WTC11 (cell line): ENCODE measurements around the gene CLEC4A. TPM values are rescaled to one million over a fixed set of nuclear protein-coding genes. Genes with fewer than 3 reads are reported as not detected.

Experiments
- ATAC-seq: fragments of 200-7000 bp; cut with Tn5 transposase; 2 replicates; pipeline ENCODE4 v1.10.0; 2021; ENCODE audit warnings: mild to moderate bottlenecking, moderate library complexity
- CTCF ChIA-PET: fragments of 300-600 bp; sonication (Branson Sonifier 250); formaldehyde crosslinking; loops from one replicate; lab custom pipeline; 2021; ENCODE audit warnings: antibody characterized with exemption; lab: Charles Lee
- POLR2A ChIA-PET: fragments of 350-600 bp; sonication (Branson Sonifier 250); formaldehyde crosslinking; loops from one replicate; lab custom pipeline; 2021; ENCODE audit warnings: antibody characterized with exemption; lab: Charles Lee
- DNase-seq: peaks from one replicate; pipeline ENCODE4 v3.0.0; 2021; ENCODE audit warnings: low spot score
- H3K27ac Mint-ChIP-seq: 2 replicates; pipeline ENCODE4 v1.8.0; 2021; ENCODE audit warnings: mixed read lengths
- H3K27me3 Mint-ChIP-seq: 2 replicates; pipeline ENCODE4 v1.8.0; 2021; ENCODE audit warnings: low read depth, mild to moderate bottlenecking, moderate library complexity, mixed read lengths
- H3K36me3 Mint-ChIP-seq: 2 replicates; pipeline ENCODE4 v1.8.0; 2021; ENCODE audit warnings: mixed read lengths
- H3K4me1 Mint-ChIP-seq: 2 replicates; pipeline ENCODE4 v1.8.0; 2022; ENCODE audit warnings: mixed read lengths
- H3K4me3 Mint-ChIP-seq: 2 replicates; pipeline ENCODE4 v1.8.0; 2021; ENCODE audit warnings: mild to moderate bottlenecking, moderate library complexity, mixed read lengths
- H3K9me3 Mint-ChIP-seq: 2 replicates; pipeline ENCODE4 v1.8.0; 2021; ENCODE audit warnings: mixed read lengths
- AFF4 ChIP-seq: sonication (generic); formaldehyde crosslinking; IDR thresholded peaks from 2 replicates; pipeline ENCODE4 v1.8.1; 2023; ENCODE audit warnings: mild to moderate bottlenecking, missing genetic modification reagents, borderline replicate concordance
- CBFB ChIP-seq: sonication (generic); formaldehyde crosslinking; IDR thresholded peaks from 2 replicates; pipeline ENCODE4 v1.8.1; 2022; ENCODE audit warnings: mild to moderate bottlenecking, low read depth, missing genetic modification reagents
- CREM ChIP-seq: sonication (generic); formaldehyde crosslinking; IDR thresholded peaks from 2 replicates; pipeline ENCODE4 v1.8.1; 2022; ENCODE audit warnings: mild to moderate bottlenecking, missing genetic modification reagents, moderate library complexity
- ELF4 ChIP-seq: sonication (generic); formaldehyde crosslinking; IDR thresholded peaks from 2 replicates; pipeline ENCODE4 v1.8.1; 2022; ENCODE audit warnings: low read depth, mild to moderate bottlenecking, moderate library complexity, missing genetic modification reagents
- FOXP1 ChIP-seq: sonication (generic); formaldehyde crosslinking; IDR thresholded peaks from 2 replicates; pipeline ENCODE4 v1.8.0; 2022; ENCODE audit warnings: missing genetic modification reagents, mild to moderate bottlenecking, moderate library complexity, borderline replicate concordance
- GRHL2 ChIP-seq: fragments of 250-450 bp; sonication (Bioruptor Pico); IDR thresholded peaks from 2 replicates; pipeline ENCODE4 v1.8.0; 2022; ENCODE audit warnings: mild to moderate bottlenecking, moderate library complexity; ENCODE audit not compliant: insufficient replicate concordance, severe bottlenecking
- JAZF1 ChIP-seq: fragments of 250-450 bp; sonication (Bioruptor Pico); IDR thresholded peaks from 2 replicates; pipeline ENCODE4 v1.9.0; 2021; ENCODE audit warnings: moderate library complexity, mild to moderate bottlenecking, inconsistent platforms
- NR1H2 ChIP-seq: sonication (generic); formaldehyde crosslinking; IDR thresholded peaks from 2 replicates; pipeline ENCODE4 v1.9.0; 2021; ENCODE audit warnings: mild to moderate bottlenecking, moderate library complexity, missing genetic modification reagents
- RORB ChIP-seq: fragments of 250-450 bp; sonication (Bioruptor Pico); IDR thresholded peaks from 2 replicates; pipeline ENCODE4 v1.9.0; 2021; ENCODE audit warnings: mild to moderate bottlenecking
- SOX15 ChIP-seq: fragments of 250-450 bp; sonication (Bioruptor Pico); IDR thresholded peaks from 2 replicates; pipeline ENCODE4 v1.9.0; 2021; ENCODE audit warnings: mild to moderate bottlenecking
- TEAD1 ChIP-seq: sonication (generic); formaldehyde crosslinking; IDR thresholded peaks from 2 replicates; pipeline ENCODE4 v1.8.0; 2022; ENCODE audit warnings: mild to moderate bottlenecking, missing genetic modification reagents
- ZNF263 ChIP-seq: sonication (generic); formaldehyde crosslinking; IDR thresholded peaks from 2 replicates; pipeline ENCODE4 v1.8.1; 2022; ENCODE audit warnings: low read depth, mild to moderate bottlenecking, moderate library complexity, missing genetic modification reagents
- ZNF396 ChIP-seq: fragments of 250-450 bp; sonication (Bioruptor Pico); IDR thresholded peaks from 2 replicates; pipeline ENCODE4 v1.8.0; 2021; ENCODE audit warnings: mild to moderate bottlenecking, moderate library complexity, borderline replicate concordance
- ZSCAN18 ChIP-seq: fragments of 250-450 bp; sonication (Bioruptor Pico); IDR thresholded peaks from 2 replicates; pipeline ENCODE4 v2.1.2; 2022; ENCODE audit warnings: mild to moderate bottlenecking, moderate library complexity
- total RNA-seq: library from RNA; stranded (reverse); gene quantifications from 3 replicates; pipeline ENCODE4 v1.2.3, GENCODE V29; 2021
- TF ChIP-seq, protein P1 (sequence below): sonication (generic); formaldehyde crosslinking; IDR thresholded peaks from 2 replicates; pipeline ENCODE4 v1.8.1; 2022; ENCODE audit warnings: mild to moderate bottlenecking, moderate library complexity, missing genetic modification reagents
- TF ChIP-seq, protein P2 (sequence below): sonication (generic); formaldehyde crosslinking; IDR thresholded peaks from 2 replicates; pipeline ENCODE4 v1.8.1; 2022; ENCODE audit warnings: mild to moderate bottlenecking, missing genetic modification reagents, moderate library complexity, borderline replicate concordance
- TF ChIP-seq, protein P3 (sequence below): sonication (generic); formaldehyde crosslinking; IDR thresholded peaks from 2 replicates; pipeline ENCODE4 v1.8.1; 2023; ENCODE audit warnings: mild to moderate bottlenecking, moderate library complexity, missing genetic modification reagents
- TF ChIP-seq, protein P4 (sequence below): sonication (generic); formaldehyde crosslinking; conservative IDR thresholded peaks from 2 replicates; pipeline ENCODE4 v1.8.1; 2022; ENCODE audit warnings: mild to moderate bottlenecking, missing genetic modification reagents
- TF ChIP-seq, protein P5 (sequence below): fragments of 250-450 bp; sonication (Bioruptor Pico); IDR thresholded peaks from 2 replicates; pipeline ENCODE4 v1.9.0; 2021; ENCODE audit warnings: mild to moderate bottlenecking

CLEC4A gene
- total RNA-seq, 1 experiment from 2014 or later = 0.44 TPM

DNA sequence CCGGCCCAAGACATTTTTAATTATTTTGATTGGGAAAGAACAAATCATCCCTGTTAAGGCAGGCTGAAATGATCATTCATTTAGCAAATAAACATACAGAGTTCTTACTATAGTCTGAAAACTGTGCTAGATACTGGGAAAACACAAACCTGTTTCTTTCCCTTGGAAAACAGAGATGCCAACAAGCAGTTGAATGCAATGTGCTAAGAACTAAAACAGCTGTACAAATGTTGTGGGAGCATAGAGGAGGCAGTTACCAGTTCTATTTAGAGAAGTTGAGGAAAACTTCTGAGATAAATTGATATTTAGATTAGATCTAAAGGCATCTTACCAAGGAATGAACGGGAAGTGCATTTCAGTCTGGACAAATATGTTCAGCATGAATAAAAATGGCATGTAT lies 44.5 kb upstream of the CLEC4A start (continued):
- TF ChIP-seq, protein P1, sequence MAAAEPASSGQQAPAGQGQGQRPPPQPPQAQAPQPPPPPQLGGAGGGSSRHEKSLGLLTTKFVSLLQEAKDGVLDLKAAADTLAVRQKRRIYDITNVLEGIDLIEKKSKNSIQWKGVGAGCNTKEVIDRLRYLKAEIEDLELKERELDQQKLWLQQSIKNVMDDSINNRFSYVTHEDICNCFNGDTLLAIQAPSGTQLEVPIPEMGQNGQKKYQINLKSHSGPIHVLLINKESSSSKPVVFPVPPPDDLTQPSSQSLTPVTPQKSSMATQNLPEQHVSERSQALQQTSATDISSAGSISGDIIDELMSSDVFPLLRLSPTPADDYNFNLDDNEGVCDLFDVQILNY (CRISPR knock-in tag) = no peak
- no peak for TF ChIP-seq TEAD1 (CRISPR knock-in tag)
- TF ChIP-seq ZNF396 (CRISPR knock-in tag) = no peak
- no peak for TF ChIP-seq SOX15 (CRISPR knock-in tag)
- no peak for TF ChIP-seq GRHL2

GRCh38 chr12:8080120-8080519 lies 43.3 kb upstream of the CLEC4A start:
- Mint-ChIP-seq H3K4me3 (peak overlapping the region; percentile 6; the same call in 1 of the 2 replicates), H3K27me3 (no peaks in the 10 kb centered on the region; the same call in 1 of the 2 replicates), H3K9me3 (no peaks in the 10 kb centered on the region), H3K4me1 (peaks cover 41% of the 10 kb centered on the region), H3K27ac (peak overlapping the region; percentile 48), H3K36me3 (no peaks in the 10 kb centered on the region)
- no peak for ATAC-seq
- CTCF ChIA-PET = interaction anchor here (1.1 kb wide), 1 partner anchor 35 kb away, joined by 3 read pairs; no protein-coding TSS in a partner anchor
- DNase-seq = no peak
- TF ChIP-seq, protein P2, sequence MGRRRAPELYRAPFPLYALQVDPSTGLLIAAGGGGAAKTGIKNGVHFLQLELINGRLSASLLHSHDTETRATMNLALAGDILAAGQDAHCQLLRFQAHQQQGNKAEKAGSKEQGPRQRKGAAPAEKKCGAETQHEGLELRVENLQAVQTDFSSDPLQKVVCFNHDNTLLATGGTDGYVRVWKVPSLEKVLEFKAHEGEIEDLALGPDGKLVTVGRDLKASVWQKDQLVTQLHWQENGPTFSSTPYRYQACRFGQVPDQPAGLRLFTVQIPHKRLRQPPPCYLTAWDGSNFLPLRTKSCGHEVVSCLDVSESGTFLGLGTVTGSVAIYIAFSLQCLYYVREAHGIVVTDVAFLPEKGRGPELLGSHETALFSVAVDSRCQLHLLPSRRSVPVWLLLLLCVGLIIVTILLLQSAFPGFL = no peak
- TF ChIP-seq CREM (CRISPR knock-in tag) (no peak), ZSCAN18 (CRISPR knock-in tag) (no peak), JAZF1 (CRISPR knock-in tag) (no peak), RORB (no peak), CBFB (no peak)
- TF ChIP-seq, protein P3, sequence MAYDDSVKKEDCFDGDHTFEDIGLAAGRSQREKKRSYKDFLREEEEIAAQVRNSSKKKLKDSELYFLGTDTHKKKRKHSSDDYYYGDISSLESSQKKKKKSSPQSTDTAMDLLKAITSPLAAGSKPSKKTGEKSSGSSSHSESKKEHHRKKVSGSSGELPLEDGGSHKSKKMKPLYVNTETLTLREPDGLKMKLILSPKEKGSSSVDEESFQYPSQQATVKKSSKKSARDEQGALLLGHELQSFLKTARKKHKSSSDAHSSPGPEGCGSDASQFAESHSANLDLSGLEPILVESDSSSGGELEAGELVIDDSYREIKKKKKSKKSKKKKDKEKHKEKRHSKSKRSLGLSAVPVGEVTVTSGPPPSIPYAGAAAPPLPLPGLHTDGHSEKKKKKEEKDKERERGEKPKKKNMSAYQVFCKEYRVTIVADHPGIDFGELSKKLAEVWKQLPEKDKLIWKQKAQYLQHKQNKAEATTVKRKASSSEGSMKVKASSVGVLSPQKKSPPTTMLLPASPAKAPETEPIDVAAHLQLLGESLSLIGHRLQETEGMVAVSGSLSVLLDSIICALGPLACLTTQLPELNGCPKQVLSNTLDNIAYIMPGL (CRISPR knock-in tag) = no peak
- POLR2A ChIA-PET = no interaction called here

DNA sequence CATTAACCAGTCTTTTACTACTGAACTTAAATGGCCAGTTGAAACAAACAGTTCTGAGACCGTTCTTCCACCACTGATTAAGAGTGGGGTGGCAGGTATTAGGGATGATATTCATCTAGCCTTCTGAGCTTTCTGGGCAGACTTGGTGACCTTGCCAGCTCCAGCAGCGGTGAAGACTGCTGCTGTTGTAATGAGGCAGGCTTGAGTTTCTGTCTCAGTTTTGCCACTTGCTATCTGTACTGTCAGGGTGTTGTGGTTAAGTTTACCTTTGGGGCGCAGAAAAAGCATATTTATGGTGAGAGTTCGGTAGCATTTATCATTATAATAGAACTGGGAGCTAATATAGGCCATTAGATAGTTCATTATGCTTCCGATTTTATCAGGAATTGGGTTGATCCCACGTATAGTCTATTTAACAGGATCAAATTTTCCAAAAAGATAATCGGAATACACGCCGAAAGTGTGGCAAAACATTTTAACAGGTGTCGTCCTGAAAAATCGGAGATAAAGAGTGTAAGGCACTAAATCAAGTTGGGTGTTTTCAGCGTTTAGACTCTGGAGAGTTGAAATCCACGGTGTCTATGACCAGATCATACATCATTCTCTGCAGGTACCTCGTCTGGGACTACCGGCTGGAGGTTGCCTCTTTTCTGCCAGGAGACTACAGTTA lies 42.0 kb upstream of the CLEC4A start:
- Mint-ChIP-seq H3K9me3 (no peaks in the 10 kb centered on the region), H3K27me3 (no peaks in the 10 kb centered on the region; the same call in 1 of the 2 replicates), H3K4me1 (peaks cover 41% of the 10 kb centered on the region), H3K27ac (peak overlapping the region; percentile 98), H3K4me3 (peak overlapping the region; percentile 96), H3K36me3 (no peaks in the 10 kb centered on the region)
- DNase-seq (no peak), ATAC-seq (no peak)
- POLR2A ChIA-PET = interaction anchor here (0.6 kb wide), 1 partner anchor 421 kb away, joined by 3 read pairs; no protein-coding TSS in a partner anchor
- CTCF ChIA-PET = interaction anchor here (1.1 kb wide), 1 partner anchor 36 kb away, joined by 3 read pairs; no protein-coding TSS in a partner anchor
- no peak for TF ChIP-seq NR1H2 (CRISPR knock-in tag)
- TF ChIP-seq ZNF263 (CRISPR knock-in tag) = no peak
- TF ChIP-seq, protein P4, sequence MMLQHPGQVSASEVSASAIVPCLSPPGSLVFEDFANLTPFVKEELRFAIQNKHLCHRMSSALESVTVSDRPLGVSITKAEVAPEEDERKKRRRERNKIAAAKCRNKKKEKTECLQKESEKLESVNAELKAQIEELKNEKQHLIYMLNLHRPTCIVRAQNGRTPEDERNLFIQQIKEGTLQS (CRISPR knock-in tag) = no peak
- TF ChIP-seq AFF4 (CRISPR knock-in tag) = no peak
- TF ChIP-seq, protein P5, sequence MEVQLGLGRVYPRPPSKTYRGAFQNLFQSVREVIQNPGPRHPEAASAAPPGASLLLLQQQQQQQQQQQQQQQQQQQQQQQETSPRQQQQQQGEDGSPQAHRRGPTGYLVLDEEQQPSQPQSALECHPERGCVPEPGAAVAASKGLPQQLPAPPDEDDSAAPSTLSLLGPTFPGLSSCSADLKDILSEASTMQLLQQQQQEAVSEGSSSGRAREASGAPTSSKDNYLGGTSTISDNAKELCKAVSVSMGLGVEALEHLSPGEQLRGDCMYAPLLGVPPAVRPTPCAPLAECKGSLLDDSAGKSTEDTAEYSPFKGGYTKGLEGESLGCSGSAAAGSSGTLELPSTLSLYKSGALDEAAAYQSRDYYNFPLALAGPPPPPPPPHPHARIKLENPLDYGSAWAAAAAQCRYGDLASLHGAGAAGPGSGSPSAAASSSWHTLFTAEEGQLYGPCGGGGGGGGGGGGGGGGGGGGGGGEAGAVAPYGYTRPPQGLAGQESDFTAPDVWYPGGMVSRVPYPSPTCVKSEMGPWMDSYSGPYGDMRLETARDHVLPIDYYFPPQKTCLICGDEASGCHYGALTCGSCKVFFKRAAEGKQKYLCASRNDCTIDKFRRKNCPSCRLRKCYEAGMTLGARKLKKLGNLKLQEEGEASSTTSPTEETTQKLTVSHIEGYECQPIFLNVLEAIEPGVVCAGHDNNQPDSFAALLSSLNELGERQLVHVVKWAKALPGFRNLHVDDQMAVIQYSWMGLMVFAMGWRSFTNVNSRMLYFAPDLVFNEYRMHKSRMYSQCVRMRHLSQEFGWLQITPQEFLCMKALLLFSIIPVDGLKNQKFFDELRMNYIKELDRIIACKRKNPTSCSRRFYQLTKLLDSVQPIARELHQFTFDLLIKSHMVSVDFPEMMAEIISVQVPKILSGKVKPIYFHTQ = no peak
- no peak for TF ChIP-seq ELF4 (CRISPR knock-in tag)
- TF ChIP-seq FOXP1 (CRISPR knock-in tag) = no peak
